ENCODE results near the gene BEST2. TPM values are rescaled to one million over a fixed set of nuclear protein-coding genes. Genes with fewer than 3 reads are reported as not detected.
A peak's percentile ranks its signal among the peaks of the same experiment; 100 is the strongest.

BEST2 gene
- total RNA-seq, 1 donor from 2014 or later: not detected

- Mint-ChIP-seq H3K9me3 (ENCODE audit: unreplicated experiment) (no peaks in the 10 kb centered on the region), H3K36me3 (ENCODE audit: unreplicated experiment) (peaks cover 10% of the 10 kb centered on the region), H3K27me3 (ENCODE audit: unreplicated experiment) (no peaks in the 10 kb centered on the region), H3K27ac (ENCODE audit: unreplicated experiment) (peak overlapping the region; percentile 64), H3K4me1 (ENCODE audit: unreplicated experiment) (peaks cover 32% of the 10 kb centered on the region), H3K4me3 (ENCODE audit: unreplicated experiment) (peak overlapping the region; percentile 77)
- TF ChIP-seq, protein P1, sequence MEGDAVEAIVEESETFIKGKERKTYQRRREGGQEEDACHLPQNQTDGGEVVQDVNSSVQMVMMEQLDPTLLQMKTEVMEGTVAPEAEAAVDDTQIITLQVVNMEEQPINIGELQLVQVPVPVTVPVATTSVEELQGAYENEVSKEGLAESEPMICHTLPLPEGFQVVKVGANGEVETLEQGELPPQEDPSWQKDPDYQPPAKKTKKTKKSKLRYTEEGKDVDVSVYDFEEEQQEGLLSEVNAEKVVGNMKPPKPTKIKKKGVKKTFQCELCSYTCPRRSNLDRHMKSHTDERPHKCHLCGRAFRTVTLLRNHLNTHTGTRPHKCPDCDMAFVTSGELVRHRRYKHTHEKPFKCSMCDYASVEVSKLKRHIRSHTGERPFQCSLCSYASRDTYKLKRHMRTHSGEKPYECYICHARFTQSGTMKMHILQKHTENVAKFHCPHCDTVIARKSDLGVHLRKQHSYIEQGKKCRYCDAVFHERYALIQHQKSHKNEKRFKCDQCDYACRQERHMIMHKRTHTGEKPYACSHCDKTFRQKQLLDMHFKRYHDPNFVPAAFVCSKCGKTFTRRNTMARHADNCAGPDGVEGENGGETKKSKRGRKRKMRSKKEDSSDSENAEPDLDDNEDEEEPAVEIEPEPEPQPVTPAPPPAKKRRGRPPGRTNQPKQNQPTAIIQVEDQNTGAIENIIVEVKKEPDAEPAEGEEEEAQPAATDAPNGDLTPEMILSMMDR (IDR thresholded peaks at IDR 0.05): no peak
- DNase-seq (ENCODE audit: extremely low spot score, unreplicated experiment): no peak
Observed at GRCh38 chr19:12720296-12720695, 31.3 kb upstream of the BEST2 start.

DNA sequence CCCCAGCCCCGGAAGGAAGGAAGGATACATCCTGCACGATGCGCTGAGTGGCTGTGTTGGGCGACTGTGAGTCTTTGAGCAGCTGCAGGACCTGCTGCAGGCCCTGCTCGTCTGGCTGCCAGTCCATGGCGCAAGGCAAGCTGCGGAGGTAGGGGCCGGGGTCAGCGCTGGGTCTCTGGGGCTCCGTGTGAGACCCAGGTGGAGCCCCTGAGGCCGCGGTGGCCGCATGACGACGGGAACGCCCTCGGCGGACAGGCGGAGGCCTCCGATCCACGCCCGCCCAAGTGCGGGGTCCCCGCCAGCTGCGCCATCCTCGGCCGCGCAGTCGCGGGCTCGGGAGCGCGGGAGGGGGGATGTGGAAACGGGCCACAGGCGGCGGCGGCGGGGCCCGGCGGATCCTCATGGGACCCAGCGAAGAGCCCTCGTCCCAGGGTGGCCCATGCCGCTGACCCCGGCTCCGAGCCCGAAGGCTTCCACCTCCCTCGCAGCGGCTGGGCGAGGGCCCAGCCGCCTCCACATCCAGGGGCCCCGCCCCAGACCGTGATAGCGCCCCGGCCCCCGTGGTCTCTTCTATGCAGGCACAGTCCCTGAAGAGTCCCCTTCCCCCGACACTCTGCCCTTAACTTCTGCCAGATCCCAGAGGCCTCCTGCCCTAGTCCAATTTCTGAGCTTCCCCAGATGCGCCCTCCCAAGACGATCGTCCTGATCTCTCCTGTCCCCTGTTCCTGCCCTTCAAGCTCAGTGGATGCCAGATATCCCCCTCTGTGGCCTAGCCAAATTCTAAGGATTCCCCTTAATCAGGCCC is 30.5 kb upstream of the BEST2 start:
- H3K27me3 Mint-ChIP-seq (ENCODE audit: unreplicated experiment): no peaks in the 10 kb centered on the region
- H3K9me3 Mint-ChIP-seq (ENCODE audit: unreplicated experiment): no peaks in the 10 kb centered on the region
- TF ChIP-seq, protein P1 (IDR thresholded peaks at IDR 0.05): no peak
- H3K4me1 Mint-ChIP-seq (ENCODE audit: unreplicated experiment): peaks cover 32% of the 10 kb centered on the region
- peak overlapping the region; percentile 98 for H3K27ac Mint-ChIP-seq (ENCODE audit: unreplicated experiment)
- peak overlapping the region; percentile 94 for H3K4me3 Mint-ChIP-seq (ENCODE audit: unreplicated experiment)
- DNase-seq (ENCODE audit: extremely low spot score, unreplicated experiment): no peak
- peaks cover 10% of the 10 kb centered on the region for H3K36me3 Mint-ChIP-seq (ENCODE audit: unreplicated experiment)

DNA sequence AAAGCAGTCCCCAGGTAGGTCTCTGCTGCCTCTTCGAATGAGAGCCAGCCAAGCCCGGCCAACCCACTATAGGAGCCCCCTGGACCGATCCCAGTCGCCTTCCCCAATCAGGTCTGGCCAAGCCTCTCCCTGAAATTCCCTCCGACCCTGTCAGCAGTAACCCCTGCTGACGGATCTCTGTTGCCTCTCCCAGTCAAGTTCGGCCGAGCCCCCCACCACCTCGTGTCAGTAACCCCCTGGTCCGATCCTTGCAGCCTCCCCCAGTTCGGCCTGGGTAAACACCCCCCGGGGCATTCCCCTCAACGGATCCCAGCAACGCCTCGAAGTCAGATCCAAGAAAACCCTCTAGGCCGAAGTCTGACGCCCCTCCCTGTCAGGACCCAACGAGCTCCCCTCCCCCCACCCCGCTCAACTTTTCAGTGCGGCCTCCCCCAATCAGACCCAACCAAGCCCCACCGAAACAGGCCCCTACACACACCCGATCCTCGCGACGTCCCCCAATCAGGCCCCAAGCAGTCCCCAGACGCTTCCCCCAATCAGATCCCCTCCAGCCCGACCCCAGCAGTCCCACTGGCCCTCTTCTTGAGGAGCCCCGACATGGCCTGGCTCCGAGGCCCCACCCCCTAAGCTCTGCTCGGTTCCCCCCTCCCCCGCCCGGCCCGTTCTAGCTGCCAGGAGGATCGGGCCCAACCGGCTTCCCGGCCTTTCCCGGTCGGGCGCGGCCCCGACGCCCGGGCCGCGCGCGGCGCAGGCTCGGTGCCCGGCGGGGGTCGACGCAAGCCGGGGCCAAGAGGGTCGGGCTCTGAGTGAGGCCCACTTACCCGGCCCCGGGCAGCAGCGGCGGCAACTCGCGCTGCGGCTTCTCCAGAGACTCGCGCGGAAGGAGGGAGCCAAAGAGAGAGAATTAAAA is 29.7 kb upstream of the BEST2 start:
- peaks cover 32% of the 10 kb centered on the region for H3K4me1 Mint-ChIP-seq (ENCODE audit: unreplicated experiment)
- no peaks in the 10 kb centered on the region for H3K27me3 Mint-ChIP-seq (ENCODE audit: unreplicated experiment)

GRCh38 chr19:12722566-12723380 is 28.8 kb upstream of the BEST2 start:
- Mint-ChIP-seq H3K36me3 (ENCODE audit: unreplicated experiment) (peaks cover 8% of the 10 kb centered on the region), H3K9me3 (ENCODE audit: unreplicated experiment) (no peaks in the 10 kb centered on the region), H3K27me3 (ENCODE audit: unreplicated experiment) (no peaks in the 10 kb centered on the region), H3K27ac (ENCODE audit: unreplicated experiment) (peak overlapping the region; percentile 96), H3K4me1 (ENCODE audit: unreplicated experiment) (peaks cover 32% of the 10 kb centered on the region), H3K4me3 (ENCODE audit: unreplicated experiment) (peak overlapping the region; percentile 91)
- DNase-seq (ENCODE audit: extremely low spot score, unreplicated experiment): peak; percentile 97
- TF ChIP-seq, protein P1 (IDR thresholded peaks at IDR 0.05): no peak

More for the DNA sequence above, 29.7 kb upstream of the BEST2 start:
- no peaks in the 10 kb centered on the region for H3K9me3 Mint-ChIP-seq (ENCODE audit: unreplicated experiment)
- peak overlapping the region; percentile 94 for H3K4me3 Mint-ChIP-seq (ENCODE audit: unreplicated experiment)
- TF ChIP-seq, protein P1 (IDR thresholded peaks at IDR 0.05): no peak
- DNase-seq (ENCODE audit: extremely low spot score, unreplicated experiment): no peak
- peaks cover 8% of the 10 kb centered on the region for H3K36me3 Mint-ChIP-seq (ENCODE audit: unreplicated experiment)
- peak overlapping the region; percentile 98 for H3K27ac Mint-ChIP-seq (ENCODE audit: unreplicated experiment)
